Astrocyte of the cerebellum (primary cell): ENCODE data around the gene LRRFIP2.

Experiments
- DNase-seq: peaks from one replicate; pipeline ENCODE4 v3.0.0-alpha.2; 2011; ENCODE audit warnings: low read depth
- H3K4me3 ChIP-seq: 2 replicates; pipeline ENCODE4 v1.5.1; 2011; ENCODE audit warnings: mild to moderate bottlenecking, low read depth, low read length, moderate library complexity
- in situ Hi-C: cut with HindIII; loops from 2 replicates; pipeline ENCODE4 v1.10.0; 2017; ENCODE audit warnings: low sequenced_read_pairs
- TF ChIP-seq, protein P1 (sequence below): IDR thresholded peaks from 2 replicates; pipeline ENCODE4 v1.5.1; 2012; ENCODE audit warnings: low read length, low read depth, moderate library complexity, mild to moderate bottlenecking; ENCODE audit errors: missing control alignments

LRRFIP2 gene

DNA sequence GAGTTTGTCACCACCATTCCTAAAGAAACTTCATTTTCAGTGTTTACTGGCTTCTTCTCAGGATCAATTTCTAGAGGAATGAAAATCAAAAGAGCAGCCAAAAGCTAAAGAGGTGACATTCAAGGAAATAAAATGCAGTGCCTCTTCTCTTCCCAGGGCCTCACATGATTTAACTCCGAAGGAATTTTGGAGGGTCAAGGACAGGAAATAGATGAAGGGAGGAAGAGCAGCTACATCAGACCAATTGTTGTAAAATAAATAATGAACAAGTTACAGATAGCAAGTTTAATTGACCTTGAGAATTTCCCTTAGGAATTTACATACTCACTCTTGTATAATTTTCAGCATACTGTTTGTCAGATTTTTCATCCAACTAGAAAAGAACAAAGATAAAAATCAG lies 78.1 kb downstream of the LRRFIP2 start:
- TF ChIP-seq, protein P1, sequence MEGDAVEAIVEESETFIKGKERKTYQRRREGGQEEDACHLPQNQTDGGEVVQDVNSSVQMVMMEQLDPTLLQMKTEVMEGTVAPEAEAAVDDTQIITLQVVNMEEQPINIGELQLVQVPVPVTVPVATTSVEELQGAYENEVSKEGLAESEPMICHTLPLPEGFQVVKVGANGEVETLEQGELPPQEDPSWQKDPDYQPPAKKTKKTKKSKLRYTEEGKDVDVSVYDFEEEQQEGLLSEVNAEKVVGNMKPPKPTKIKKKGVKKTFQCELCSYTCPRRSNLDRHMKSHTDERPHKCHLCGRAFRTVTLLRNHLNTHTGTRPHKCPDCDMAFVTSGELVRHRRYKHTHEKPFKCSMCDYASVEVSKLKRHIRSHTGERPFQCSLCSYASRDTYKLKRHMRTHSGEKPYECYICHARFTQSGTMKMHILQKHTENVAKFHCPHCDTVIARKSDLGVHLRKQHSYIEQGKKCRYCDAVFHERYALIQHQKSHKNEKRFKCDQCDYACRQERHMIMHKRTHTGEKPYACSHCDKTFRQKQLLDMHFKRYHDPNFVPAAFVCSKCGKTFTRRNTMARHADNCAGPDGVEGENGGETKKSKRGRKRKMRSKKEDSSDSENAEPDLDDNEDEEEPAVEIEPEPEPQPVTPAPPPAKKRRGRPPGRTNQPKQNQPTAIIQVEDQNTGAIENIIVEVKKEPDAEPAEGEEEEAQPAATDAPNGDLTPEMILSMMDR, result no peak
- in situ Hi-C loops, result no loop called here
- no peak overlapping the region for H3K4me3 ChIP-seq
- DNase-seq, result no peak

- no peak for DNase-seq
- in situ Hi-C loops, result no loop called here
- no peak overlapping the region for H3K4me3 ChIP-seq
- TF ChIP-seq, protein P1, result no peak
These were observed 79.7 kb downstream of the LRRFIP2 start for GRCh38 chr3:37094636-37095035.

- no peak for DNase-seq
- TF ChIP-seq, protein P1, result no peak
- in situ Hi-C loops, result no loop called here
- no peak overlapping the region for H3K4me3 ChIP-seq
These were observed 80.9 kb downstream of the LRRFIP2 start for GRCh38 chr3:37093481-37093880.

DNA sequence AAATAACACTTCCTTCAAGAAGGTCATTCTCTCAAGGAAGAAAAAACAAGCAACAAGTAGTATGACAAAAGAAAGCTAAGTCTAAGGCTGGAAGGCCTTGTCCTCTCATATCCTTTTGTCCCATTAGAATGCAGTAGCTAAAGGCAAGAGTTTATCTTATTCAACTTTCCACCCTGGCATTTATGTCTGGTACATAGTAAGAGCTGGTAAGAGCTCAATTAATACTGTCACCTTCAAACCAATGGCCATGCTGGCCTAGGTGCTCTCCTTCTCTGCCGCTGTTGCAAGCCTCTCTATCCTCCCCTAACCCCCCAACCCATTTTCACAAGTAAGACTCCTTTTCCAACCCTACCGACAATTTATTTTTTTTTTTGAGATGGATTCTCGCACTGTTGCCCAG lies 81.9 kb downstream of the LRRFIP2 start:
- DNase-seq, result no peak
- H3K4me3 ChIP-seq, result no peak overlapping the region
- TF ChIP-seq, protein P1, result no peak
- in situ Hi-C loops, result no loop called here

DNA sequence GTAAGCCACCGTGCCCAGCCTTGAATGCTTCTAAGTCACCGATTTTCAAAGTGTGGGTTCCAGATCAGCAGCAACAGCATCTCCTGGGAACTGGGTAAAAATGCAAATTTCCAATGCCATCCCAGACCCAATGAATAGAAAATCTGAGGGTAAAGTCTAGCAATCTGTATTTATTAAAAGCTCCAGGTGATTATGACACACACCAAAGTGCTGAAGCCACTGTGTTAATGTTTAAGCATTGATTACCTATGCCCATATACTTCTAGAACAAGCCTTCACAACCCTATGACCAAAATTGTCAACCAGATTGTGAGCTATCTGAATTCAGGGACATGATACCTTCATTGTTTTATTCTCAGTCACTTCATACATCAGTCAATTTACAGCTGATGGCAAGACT lies 86.5 kb downstream of the LRRFIP2 start:
- no peak for DNase-seq
- in situ Hi-C loops, result no loop called here
- H3K4me3 ChIP-seq, result no peak overlapping the region
- TF ChIP-seq, protein P1, result no peak

- in situ Hi-C loops, result no loop called here
- TF ChIP-seq, protein P1, result no peak
- no peak overlapping the region for H3K4me3 ChIP-seq
- DNase-seq, result no peak
These were observed 87.5 kb downstream of the LRRFIP2 start for GRCh38 chr3:37086918-37087317.

GRCh38 chr3:37082317-37082716 lies 92.1 kb downstream of the LRRFIP2 start:
- in situ Hi-C loops, result no loop called here
- no peak for DNase-seq
- no peak overlapping the region for H3K4me3 ChIP-seq
- TF ChIP-seq, protein P1, result no peak
